HG03342 (cell line): ENCODE measurements around the gene AATK.

Source experiments
- ATAC-seq: cut with Tn5 transposase; IDR thresholded peaks from one replicate; pipeline ENCODE4 v1.9.1; 2021; ENCODE audit warnings: mild to moderate bottlenecking, moderate library complexity; ENCODE audit not compliant: unreplicated experiment

AATK gene

GRCh38 chr17:81131486-81132196 lies 34.4 kb downstream of the AATK start:
- no peak for ATAC-seq

GRCh38 chr17:81130385-81131361 lies 35.3 kb downstream of the AATK start:
- ATAC-seq = no peak

GRCh38 chr17:81129711-81130367 lies 36.2 kb downstream of the AATK start:
- ATAC-seq = no peak

GRCh38 chr17:81129289-81129688 lies 36.7 kb downstream of the AATK start:
- ATAC-seq = no peak

GRCh38 chr17:81128774-81129173 lies 37.2 kb downstream of the AATK start:
- ATAC-seq = no peak

GRCh38 chr17:81128338-81128737 lies 37.7 kb downstream of the AATK start:
- no peak for ATAC-seq

GRCh38 chr17:81127526-81128177 lies 38.4 kb downstream of the AATK start:
- ATAC-seq = no peak

- ATAC-seq = no peak
Measured at GRCh38 chr17:81127133-81127455, 38.9 kb downstream of the AATK start.

GRCh38 chr17:81126281-81127132 lies 39.5 kb downstream of the AATK start:
- no peak for ATAC-seq

- ATAC-seq = no peak
Measured at GRCh38 chr17:81125573-81126081, 40.4 kb downstream of the AATK start.

- ATAC-seq = no peak
Measured at GRCh38 chr17:81124377-81124776, 41.6 kb downstream of the AATK start.

- ATAC-seq = no peak
Measured at GRCh38 chr17:81123052-81124048, 42.7 kb downstream of the AATK start.

- ATAC-seq = no peak
Measured at GRCh38 chr17:81121841-81122733, 43.9 kb downstream of the AATK start.

- no peak for ATAC-seq
Measured at GRCh38 chr17:81120695-81121621, 45.1 kb downstream of the AATK start.

- ATAC-seq = no peak
Measured at GRCh38 chr17:81120149-81120484, 45.9 kb downstream of the AATK start.

- no peak for ATAC-seq
Measured at GRCh38 chr17:81119223-81120148, 46.5 kb downstream of the AATK start.
